Neuronal stem cell (in vitro differentiated cells): Measurements from ENCODE around the gene ALS2.

ENCODE experiments used
- DNase-seq: peaks from one replicate; pipeline ENCODE4 v3.0.0-alpha.2; 2013; ENCODE audit warnings: low spot score
- H2AFZ ChIP-seq: one replicate; pipeline ENCODE4 v1.6.1; 2013; ENCODE audit warnings: mild to moderate bottlenecking, low read length, inconsistent platforms
- H2AK5ac ChIP-seq: 2 replicates; pipeline ENCODE4 v1.6.1; 2013; ENCODE audit warnings: low read depth, mild to moderate bottlenecking, inconsistent platforms, low read length, moderate library complexity, mixed read lengths
- H2BK120ac ChIP-seq: 2 replicates; pipeline ENCODE4 v1.6.1; 2013; ENCODE audit warnings: low read depth, mild to moderate bottlenecking, inconsistent platforms, low read length, moderate library complexity, mixed read lengths
- H2BK12ac ChIP-seq: one replicate; pipeline ENCODE4 v1.6.1; 2013; ENCODE audit warnings: low read length, inconsistent platforms
- H2BK15ac ChIP-seq: 2 replicates; pipeline ENCODE4 v1.6.1; 2013; ENCODE audit warnings: mild to moderate bottlenecking, low read length, inconsistent platforms, mixed read lengths
- H2BK5ac ChIP-seq: one replicate; pipeline ENCODE4 v1.6.1; 2013; ENCODE audit warnings: inconsistent platforms, mild to moderate bottlenecking, low read length, moderate library complexity
- H3K14ac ChIP-seq: one replicate; pipeline ENCODE4 v1.6.1; 2013; ENCODE audit warnings: low read length, inconsistent platforms
- H3K18ac ChIP-seq: 2 replicates; pipeline ENCODE4 v1.6.1; 2013; ENCODE audit warnings: low read length, inconsistent platforms
- H3K23ac ChIP-seq: 2 replicates; pipeline ENCODE4 v1.6.1; 2013; ENCODE audit warnings: low read depth, mild to moderate bottlenecking, mixed read lengths, low read length, inconsistent platforms; ENCODE audit not compliant: poor library complexity
- H3K27ac ChIP-seq: replicated peaks from 3 replicates; pipeline ENCODE4 v1.5.1; 2013; ENCODE audit warnings: low read length, inconsistent platforms
- H3K27me3 ChIP-seq, 3 experiments: 2 replicates each; pipeline ENCODE4 v1.6.1; 2013; ENCODE audit warnings: low read length in 3 of 3, mild to moderate bottlenecking in 2 of 3, inconsistent platforms in 1 of 3, low read depth in 1 of 3, mixed read lengths in 1 of 3, moderate library complexity in 1 of 3; ENCODE audit not compliant: control insufficient read depth in 3 of 3, insufficient read depth in 3 of 3
- H3K36me3 ChIP-seq, 2 donors: replicated peaks in 1 of 2; 2 replicates each; pipeline ENCODE4 v1.6.1; 2013; ENCODE audit warnings: low read length in 2 of 2; ENCODE audit not compliant: control insufficient read depth in 2 of 2, insufficient read depth in 2 of 2
- H3K4ac ChIP-seq: 2 replicates; pipeline ENCODE4 v1.6.1; 2013; ENCODE audit warnings: inconsistent platforms, mild to moderate bottlenecking, low read length, moderate library complexity
- H3K4me1 ChIP-seq, 2 donors: 1 replicate in 1 of 2; 2 replicates in 1 of 2; pipeline ENCODE4 v1.6.1; 2013; ENCODE audit warnings: low read length in 2 of 2, low read depth in 1 of 2; ENCODE audit not compliant: control insufficient read depth in 2 of 2, insufficient read depth in 1 of 2
- H3K4me2 ChIP-seq: one replicate; pipeline ENCODE4 v1.6.1; 2013; ENCODE audit warnings: mild to moderate bottlenecking, low read length, inconsistent platforms; ENCODE audit not compliant: insufficient read depth, poor library complexity, severe bottlenecking
- H3K4me3 ChIP-seq, 2 donors: 2 replicates each; pipeline ENCODE4 v1.5.1; 2013; ENCODE audit warnings: low read length in 2 of 2, mild to moderate bottlenecking in 2 of 2, inconsistent platforms in 1 of 2, moderate library complexity in 1 of 2
- H3K79me1 ChIP-seq: one replicate; pipeline ENCODE4 v1.6.1; 2013; ENCODE audit warnings: low read depth, mild to moderate bottlenecking, inconsistent platforms, low read length, moderate library complexity
- H3K9ac ChIP-seq: one replicate; pipeline ENCODE4 v1.6.1; 2013; ENCODE audit warnings: mild to moderate bottlenecking, low read depth, low read length, inconsistent platforms; ENCODE audit not compliant: poor library complexity
- H3K9me3 ChIP-seq, 2 donors: replicated peaks in 1 of 2; 2 replicates each; pipeline versions ENCODE3 to v1.6.1; 2013; ENCODE audit warnings: low read length in 2 of 2, mild to moderate bottlenecking in 2 of 2, inconsistent platforms in 1 of 2, low read depth in 1 of 2, mixed read lengths in 1 of 2, moderate library complexity in 1 of 2; ENCODE audit not compliant: control insufficient read depth in 2 of 2, insufficient read depth in 1 of 2
- H4K8ac ChIP-seq: one replicate; pipeline ENCODE4 v1.6.1; 2013; ENCODE audit warnings: low read depth, mild to moderate bottlenecking, inconsistent platforms, low read length, moderate library complexity
- H4K91ac ChIP-seq: one replicate; pipeline ENCODE4 v1.6.1; 2013; ENCODE audit warnings: low read length, low read depth, mild to moderate bottlenecking, inconsistent platforms; ENCODE audit not compliant: poor library complexity
- WGBS, 2 donors: extraction: QIAGEN DNeasy Blood & Tissue Kit; methylation state at CpG; one replicate each; pipeline ENCODE4 v1.1.7; 2013; ENCODE audit warnings: missing lambda C conversion rate in 2 of 2, mixed read lengths in 1 of 2; ENCODE audit not compliant: insufficient read length in 2 of 2, insufficient replicate concordance in 1 of 2; ENCODE audit errors: extremely low coverage in 2 of 2; 5-methylcytosine and 5-hydroxymethylcytosine counted together

Gene ALS2

DNA sequence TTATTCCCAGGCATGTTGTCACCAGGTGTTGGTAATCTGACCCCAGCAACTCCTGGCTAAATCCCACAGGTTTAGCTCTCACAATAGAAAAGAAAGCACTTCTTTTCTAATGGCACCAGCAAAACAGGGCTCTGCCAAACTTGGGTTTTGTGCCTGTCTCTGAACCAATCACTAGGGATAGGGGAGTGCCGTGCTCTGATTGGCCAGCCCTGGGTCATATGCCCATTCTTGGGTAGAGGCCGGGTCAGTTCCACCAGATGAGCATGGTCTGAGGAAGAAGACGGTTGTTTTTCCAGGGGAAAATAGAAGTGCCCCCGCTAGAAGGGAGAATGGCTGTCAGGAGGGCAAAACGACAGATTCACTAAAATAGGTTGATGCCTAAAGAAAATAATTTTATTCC is 40.3 kb upstream of the ALS2 start:
- Histone ChIP-seq H3K14ac (no peak overlapping the region), H3K4me3 (no peak overlapping the region), H2BK15ac (no peak overlapping the region), H2BK5ac (no peak overlapping the region), H3K27ac (no peak overlapping the region), H3K4me1 (no peaks in the 10 kb centered on the region), H4K91ac (no peak overlapping the region), H3K27me3 (peaks cover 0 to 11% (median 2%) of the 10 kb centered on the region in 3 experiments), H3K36me3 (no peaks in the 10 kb centered on the region), H2BK120ac (no peak overlapping the region), H3K4me2 (no peak overlapping the region), H3K9me3 (peaks cover 4 to 11% of the 10 kb centered on the region in 2 donors), H3K4ac (no peak overlapping the region), H2BK12ac (no peak overlapping the region), H3K23ac (no peak overlapping the region), H3K79me1 (no peaks in the 10 kb centered on the region), H4K8ac (no peak overlapping the region), H2AFZ (no peak overlapping the region), H3K9ac (no peak overlapping the region), H2AK5ac (no peak overlapping the region), H3K18ac (no peak overlapping the region)
- DNase-seq, result no peak
- no CpG with 5 or more reads among the region's 5 CpGs for WGBS, 2 donors

DNA sequence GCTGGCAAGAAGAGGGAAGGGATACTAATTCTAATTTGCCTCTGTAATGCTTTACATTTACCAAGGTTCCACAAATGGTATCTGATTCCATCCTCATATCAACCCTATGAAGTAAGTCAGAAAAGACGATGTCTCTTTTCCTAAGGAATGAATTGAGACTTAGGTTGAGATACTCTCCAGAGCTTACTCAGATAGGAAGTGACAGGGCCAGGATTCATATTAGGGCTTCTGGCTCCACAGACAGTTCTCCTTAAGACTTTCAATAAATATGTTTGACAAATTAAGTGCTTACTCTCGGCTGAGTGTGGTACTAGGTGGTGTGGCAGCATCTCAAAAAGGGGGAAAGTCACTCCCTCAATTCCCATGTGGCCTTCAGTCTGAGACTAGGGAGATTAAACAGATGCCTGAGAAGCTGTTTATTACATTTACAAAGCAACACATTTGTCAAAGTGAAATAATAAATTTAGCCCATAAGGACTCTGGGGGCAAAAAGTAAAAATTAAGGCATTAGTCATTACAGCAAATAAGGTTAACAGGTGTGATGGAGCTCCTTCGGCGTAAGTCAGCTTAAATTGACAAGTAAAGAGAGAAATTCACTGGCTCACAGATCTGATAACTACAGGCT is 39.8 kb upstream of the ALS2 start:
- Histone ChIP-seq H3K18ac (no peak overlapping the region), H2AK5ac (no peak overlapping the region), H3K9me3 (peaks cover 4 to 11% of the 10 kb centered on the region in 2 donors), H3K14ac (no peak overlapping the region), H3K4ac (no peak overlapping the region), H3K36me3 (no peaks in the 10 kb centered on the region), H4K91ac (no peak overlapping the region), H2AFZ (no peak overlapping the region), H2BK120ac (no peak overlapping the region), H3K9ac (no peak overlapping the region), H3K23ac (no peak overlapping the region), H3K4me1 (no peaks in the 10 kb centered on the region), H2BK12ac (no peak overlapping the region), H3K79me1 (no peaks in the 10 kb centered on the region), H3K4me3 (no peak overlapping the region), H3K27ac (no peak overlapping the region), H3K4me2 (no peak overlapping the region), H3K27me3 (peaks cover 0 to 11% (median 2%) of the 10 kb centered on the region in 3 experiments), H4K8ac (no peak overlapping the region), H2BK5ac (no peak overlapping the region), H2BK15ac (no peak overlapping the region)
- WGBS, 2 donors, result no CpG with 5 or more reads among the region's 4 CpGs
- no peak for DNase-seq

DNA sequence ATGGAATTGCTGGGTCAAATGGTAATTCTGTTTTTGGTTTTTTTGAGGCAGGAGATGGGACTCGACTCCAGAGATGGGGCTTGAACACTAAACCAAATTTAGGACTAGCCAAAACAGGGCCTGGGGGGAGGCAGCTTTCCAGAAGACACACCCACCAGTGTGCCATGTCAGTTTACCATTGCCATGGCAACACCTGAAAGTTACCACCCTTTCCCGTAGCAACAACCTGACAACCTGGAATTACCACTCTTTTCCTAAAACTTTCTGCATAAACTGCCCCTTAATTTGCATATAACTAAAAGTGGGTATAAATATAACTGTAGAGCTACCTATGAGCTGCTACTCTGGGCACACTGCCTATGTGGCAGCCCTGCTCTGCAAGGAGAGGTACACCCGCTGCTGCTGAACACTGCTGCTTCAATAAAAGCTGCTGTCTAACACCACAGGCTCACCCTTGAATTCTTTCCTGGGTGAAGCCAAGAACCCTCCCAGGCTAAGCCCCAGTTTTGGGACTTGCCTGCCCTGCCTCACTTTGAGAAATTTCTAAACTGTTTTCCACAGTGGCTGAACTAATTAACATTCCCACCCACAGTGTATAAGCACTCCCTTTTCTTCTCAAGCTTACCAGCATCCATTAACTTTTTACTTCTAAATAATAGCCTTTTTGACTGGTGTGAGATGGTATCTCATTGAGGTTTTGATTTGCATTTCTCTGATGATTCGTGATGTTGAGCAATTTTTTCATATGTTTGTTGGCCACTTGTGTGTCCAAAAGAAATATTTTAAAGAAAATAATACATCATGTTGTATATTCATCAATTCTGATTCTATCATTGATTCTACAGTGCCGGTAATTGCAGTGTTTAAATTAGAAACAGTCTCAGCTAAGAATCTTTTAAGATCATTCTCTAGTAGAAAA is 36.2 kb upstream of the ALS2 start:
- Histone ChIP-seq H3K4ac (no peak overlapping the region), H2BK120ac (no peak overlapping the region), H3K27ac (no peak overlapping the region), H3K9ac (no peak overlapping the region), H3K14ac (no peak overlapping the region), H3K79me1 (no peaks in the 10 kb centered on the region), H4K8ac (no peak overlapping the region), H3K4me2 (no peak overlapping the region), H3K18ac (no peak overlapping the region), H4K91ac (no peak overlapping the region), H3K23ac (no peak overlapping the region), H2AFZ (no peak overlapping the region), H2BK5ac (no peak overlapping the region), H3K4me1 (no peaks in the 10 kb centered on the region), H2AK5ac (no peak overlapping the region), H3K27me3 (peaks cover 0 to 23% (median 2%) of the 10 kb centered on the region in 3 experiments), H2BK12ac (no peak overlapping the region), H3K4me3 (no peak overlapping the region), H2BK15ac (no peak overlapping the region), H3K36me3 (no peaks in the 10 kb centered on the region), H3K9me3 (peaks cover 4 to 11% of the 10 kb centered on the region in 2 donors)
- WGBS, 2 donors, result no CpG with 5 or more reads among the region's 5 CpGs
- DNase-seq, result no peak
